Measurements from ENCODE around the gene LPCAT1.

GRCh38 chr5:1547236-1547635 is 23.5 kb upstream of the LPCAT1 start:
- TF ChIP-seq, protein P1, sequence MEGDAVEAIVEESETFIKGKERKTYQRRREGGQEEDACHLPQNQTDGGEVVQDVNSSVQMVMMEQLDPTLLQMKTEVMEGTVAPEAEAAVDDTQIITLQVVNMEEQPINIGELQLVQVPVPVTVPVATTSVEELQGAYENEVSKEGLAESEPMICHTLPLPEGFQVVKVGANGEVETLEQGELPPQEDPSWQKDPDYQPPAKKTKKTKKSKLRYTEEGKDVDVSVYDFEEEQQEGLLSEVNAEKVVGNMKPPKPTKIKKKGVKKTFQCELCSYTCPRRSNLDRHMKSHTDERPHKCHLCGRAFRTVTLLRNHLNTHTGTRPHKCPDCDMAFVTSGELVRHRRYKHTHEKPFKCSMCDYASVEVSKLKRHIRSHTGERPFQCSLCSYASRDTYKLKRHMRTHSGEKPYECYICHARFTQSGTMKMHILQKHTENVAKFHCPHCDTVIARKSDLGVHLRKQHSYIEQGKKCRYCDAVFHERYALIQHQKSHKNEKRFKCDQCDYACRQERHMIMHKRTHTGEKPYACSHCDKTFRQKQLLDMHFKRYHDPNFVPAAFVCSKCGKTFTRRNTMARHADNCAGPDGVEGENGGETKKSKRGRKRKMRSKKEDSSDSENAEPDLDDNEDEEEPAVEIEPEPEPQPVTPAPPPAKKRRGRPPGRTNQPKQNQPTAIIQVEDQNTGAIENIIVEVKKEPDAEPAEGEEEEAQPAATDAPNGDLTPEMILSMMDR (IDR thresholded peaks at IDR 0.05) = no peak
- TF ChIP-seq ZFX (IDR thresholded peaks at IDR 0.05; ENCODE audit: borderline replicate concordance) = no peak

Measured in 22Rv1 (cell line).